Measurements from ENCODE around the gene RNF31.

DNA sequence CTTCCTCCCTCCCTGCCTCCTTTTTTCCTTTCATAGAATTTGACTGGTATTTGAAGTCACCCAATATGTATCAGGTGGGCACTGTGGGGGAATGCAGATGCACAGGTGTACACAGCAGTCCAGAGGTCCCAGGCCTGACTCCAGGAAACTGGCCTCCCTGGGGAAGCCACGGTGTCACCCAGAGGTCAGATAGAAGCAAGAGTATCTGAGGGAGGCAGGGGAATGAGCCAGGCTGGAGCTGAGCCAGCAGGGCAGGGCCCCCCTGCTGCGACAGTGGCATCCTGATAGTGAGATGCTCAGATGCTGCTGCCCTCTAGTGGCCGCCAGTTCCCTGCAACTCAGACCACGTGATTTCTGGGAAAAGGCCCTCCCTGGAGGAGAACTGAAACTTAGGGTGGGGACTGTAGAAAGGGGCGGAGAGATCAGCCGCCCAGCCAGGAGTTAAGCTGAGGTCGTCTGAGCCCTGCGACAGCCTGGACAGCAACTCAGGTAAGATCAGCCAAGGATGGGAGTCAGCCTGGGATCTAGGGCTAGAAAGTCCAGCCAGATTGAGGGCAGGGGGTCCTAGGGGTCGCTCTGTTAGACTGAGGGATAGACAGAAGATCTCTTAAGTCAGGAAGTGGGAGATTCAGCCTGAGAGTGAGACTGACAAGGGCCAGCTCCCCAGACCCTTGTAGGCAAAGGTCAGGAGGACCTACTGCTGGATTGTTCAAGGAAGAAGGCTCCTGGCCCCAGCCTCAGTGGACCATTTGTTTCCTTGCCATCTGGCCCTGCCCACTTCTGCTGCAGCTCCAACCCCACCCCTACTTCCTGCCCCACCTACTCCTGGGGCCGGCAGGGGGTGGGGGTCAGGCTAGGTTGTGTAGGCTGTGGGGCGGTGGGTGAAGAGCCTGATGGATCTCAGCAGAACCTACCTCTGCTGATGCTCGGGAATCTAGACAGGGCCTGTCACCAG is 13.8 kb downstream of the RNF31 start, which contains the start of gene IRF9:
- peak; percentile 92 to 99 (median 97) for TF ChIP-seq POLR2AphosphoS5 (IDR thresholded peaks at IDR 0.05)
- TF ChIP-seq, protein P1, sequence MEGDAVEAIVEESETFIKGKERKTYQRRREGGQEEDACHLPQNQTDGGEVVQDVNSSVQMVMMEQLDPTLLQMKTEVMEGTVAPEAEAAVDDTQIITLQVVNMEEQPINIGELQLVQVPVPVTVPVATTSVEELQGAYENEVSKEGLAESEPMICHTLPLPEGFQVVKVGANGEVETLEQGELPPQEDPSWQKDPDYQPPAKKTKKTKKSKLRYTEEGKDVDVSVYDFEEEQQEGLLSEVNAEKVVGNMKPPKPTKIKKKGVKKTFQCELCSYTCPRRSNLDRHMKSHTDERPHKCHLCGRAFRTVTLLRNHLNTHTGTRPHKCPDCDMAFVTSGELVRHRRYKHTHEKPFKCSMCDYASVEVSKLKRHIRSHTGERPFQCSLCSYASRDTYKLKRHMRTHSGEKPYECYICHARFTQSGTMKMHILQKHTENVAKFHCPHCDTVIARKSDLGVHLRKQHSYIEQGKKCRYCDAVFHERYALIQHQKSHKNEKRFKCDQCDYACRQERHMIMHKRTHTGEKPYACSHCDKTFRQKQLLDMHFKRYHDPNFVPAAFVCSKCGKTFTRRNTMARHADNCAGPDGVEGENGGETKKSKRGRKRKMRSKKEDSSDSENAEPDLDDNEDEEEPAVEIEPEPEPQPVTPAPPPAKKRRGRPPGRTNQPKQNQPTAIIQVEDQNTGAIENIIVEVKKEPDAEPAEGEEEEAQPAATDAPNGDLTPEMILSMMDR (IDR thresholded peaks at IDR 0.05) = peak in 6 of 7 experiments; percentile 77 to 99 (median 92)
